ENCODE measurements around the gene ENTREP3. TPM values are rescaled to one million over a fixed set of nuclear protein-coding genes. Genes with fewer than 3 reads are reported as not detected.

Gene ENTREP3
- total and polyA plus RNA-seq, 4 donors = 8.4 to 28.7 (median 12.9) TPM

DNA sequence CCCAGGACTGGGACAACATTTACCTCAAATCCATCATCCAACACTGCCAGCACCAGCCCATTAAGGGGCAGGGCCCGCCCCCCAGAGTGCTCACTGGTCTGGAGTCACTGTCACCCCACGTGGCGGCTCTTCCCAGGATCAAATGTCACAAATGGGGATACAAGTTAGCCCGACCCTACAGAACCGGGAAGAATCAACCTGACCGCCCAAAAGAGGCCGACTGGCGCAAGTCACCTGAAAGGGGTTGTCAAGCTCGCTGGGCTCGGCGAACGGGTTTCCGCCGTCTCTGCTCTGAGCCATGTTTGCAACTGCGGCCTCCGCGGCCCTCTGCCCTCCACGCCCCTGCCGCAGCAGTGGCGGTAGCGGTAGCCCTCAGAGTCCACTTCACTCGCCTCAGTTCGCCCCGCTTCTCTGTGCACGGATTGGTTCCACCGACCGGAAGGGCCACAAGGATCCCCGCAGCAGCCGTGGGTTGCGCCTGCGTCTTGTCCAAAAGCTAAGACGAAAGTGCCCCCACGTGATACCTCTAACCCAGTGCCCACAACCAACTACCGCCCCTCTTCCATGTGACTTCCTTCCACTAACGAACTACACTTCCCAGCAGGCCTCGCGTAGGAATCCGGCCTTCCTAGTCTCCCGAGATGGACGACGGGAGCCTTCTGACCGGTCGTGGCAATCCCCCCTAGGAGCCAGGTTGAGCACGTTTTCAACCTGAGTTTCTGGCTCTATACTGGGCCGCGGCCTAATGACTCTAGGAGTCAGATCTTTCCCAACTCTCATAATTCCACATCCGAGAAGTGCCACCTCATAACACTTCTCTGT is 6.8 kb upstream of the ENTREP3 start, which contains the start of gene SCAMP3:
Gene SCAMP3, minus strand, starts transcription at position 509 of the 822 bp plus-strand sequence. Its CDS starts 209 bp downstream, at position 300.
- Histone ChIP-seq H3K27ac (ENCODE audit: low read depth in 1 of 2, low read length in 1 of 2) (peak within 1 kb of the TSS; percentile 71 to 92), H3K9me3 (ENCODE audit: control insufficient read depth in 4 of 4, insufficient read depth in 3 of 4, low read length in 3 of 4) (no peaks in the 10 kb centered on the region), H3K4me1 (ENCODE audit: control insufficient read depth in 5 of 5, insufficient read depth in 5 of 5, low read length in 5 of 5) (peaks cover 6 to 17% (median 7%) of the 10 kb centered on the region in 5 donors), H3K9ac (ENCODE audit: insufficient read depth in 1 of 2, low read length in 2 of 2) (peak within 1 kb of the TSS; percentile 74 to 80), H3K27me3 (ENCODE audit: control insufficient read depth in 3 of 3, insufficient read depth in 3 of 3, low read length in 2 of 3) (no peaks in the 10 kb centered on the region), H3K36me3 (ENCODE audit: control insufficient read depth in 4 of 4, insufficient read depth in 4 of 4, low read length in 4 of 4) (peaks cover 16 to 41% (median 29%) of the 10 kb centered on the region in 4 donors), H3K4me3 (peak within 1 kb of the TSS; percentile 91)
- 0 to 1% methylated on average over 46 to 47 of the region's 47 CpGs for WGBS, 2 donors
- peak; percentile 94 for ATAC-seq (ENCODE audit: insufficient read depth, low FRiP score)
- TF ChIP-seq, protein P1, sequence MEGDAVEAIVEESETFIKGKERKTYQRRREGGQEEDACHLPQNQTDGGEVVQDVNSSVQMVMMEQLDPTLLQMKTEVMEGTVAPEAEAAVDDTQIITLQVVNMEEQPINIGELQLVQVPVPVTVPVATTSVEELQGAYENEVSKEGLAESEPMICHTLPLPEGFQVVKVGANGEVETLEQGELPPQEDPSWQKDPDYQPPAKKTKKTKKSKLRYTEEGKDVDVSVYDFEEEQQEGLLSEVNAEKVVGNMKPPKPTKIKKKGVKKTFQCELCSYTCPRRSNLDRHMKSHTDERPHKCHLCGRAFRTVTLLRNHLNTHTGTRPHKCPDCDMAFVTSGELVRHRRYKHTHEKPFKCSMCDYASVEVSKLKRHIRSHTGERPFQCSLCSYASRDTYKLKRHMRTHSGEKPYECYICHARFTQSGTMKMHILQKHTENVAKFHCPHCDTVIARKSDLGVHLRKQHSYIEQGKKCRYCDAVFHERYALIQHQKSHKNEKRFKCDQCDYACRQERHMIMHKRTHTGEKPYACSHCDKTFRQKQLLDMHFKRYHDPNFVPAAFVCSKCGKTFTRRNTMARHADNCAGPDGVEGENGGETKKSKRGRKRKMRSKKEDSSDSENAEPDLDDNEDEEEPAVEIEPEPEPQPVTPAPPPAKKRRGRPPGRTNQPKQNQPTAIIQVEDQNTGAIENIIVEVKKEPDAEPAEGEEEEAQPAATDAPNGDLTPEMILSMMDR (IDR thresholded peaks at IDR 0.05; ENCODE audit: control extremely low read depth, extremely low read depth) = no peak
- DNase-seq = peak; percentile 96 to 99 (median 99)

DNA sequence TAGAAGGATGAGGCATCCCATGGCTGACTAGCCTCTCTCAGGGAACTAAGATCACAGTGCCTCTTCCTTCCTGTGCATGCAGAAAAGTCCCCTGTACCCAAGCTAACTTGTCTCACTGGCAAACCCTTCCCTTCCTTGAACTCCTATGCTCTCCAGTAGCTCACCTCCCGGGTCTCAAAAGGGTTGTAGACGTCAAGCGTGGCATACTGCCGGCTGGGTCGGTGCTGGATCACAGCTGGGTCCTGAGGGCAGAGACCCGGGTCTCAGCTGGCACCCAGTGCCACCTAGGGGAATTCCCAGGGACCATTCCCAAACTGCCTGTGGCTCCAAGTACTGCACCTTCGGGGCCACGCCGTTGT is 6.2 kb upstream of the ENTREP3 start:
- Histone ChIP-seq H3K27ac (ENCODE audit: low read depth in 1 of 2, low read length in 1 of 2) (peak overlapping the region; percentile 71 to 92), H3K27me3 (ENCODE audit: control insufficient read depth in 3 of 3, insufficient read depth in 3 of 3, low read length in 2 of 3) (no peaks in the 10 kb centered on the region), H3K36me3 (ENCODE audit: control insufficient read depth in 4 of 4, insufficient read depth in 4 of 4, low read length in 4 of 4) (peaks cover 11 to 40% (median 29%) of the 10 kb centered on the region in 4 donors), H3K4me1 (ENCODE audit: control insufficient read depth in 5 of 5, insufficient read depth in 5 of 5, low read length in 5 of 5) (peaks cover 6 to 17% (median 7%) of the 10 kb centered on the region in 5 donors), H3K9ac (ENCODE audit: insufficient read depth in 1 of 2, low read length in 2 of 2) (peak overlapping the region; percentile 74 to 80), H3K9me3 (ENCODE audit: control insufficient read depth in 4 of 4, insufficient read depth in 3 of 4, low read length in 3 of 4) (no peaks in the 10 kb centered on the region), H3K4me3 (peak overlapping the region; percentile 91)
- ATAC-seq (ENCODE audit: insufficient read depth, low FRiP score) = no peak
- TF ChIP-seq, protein P1 (IDR thresholded peaks at IDR 0.05; ENCODE audit: control extremely low read depth, extremely low read depth) = no peak
- no peak for DNase-seq
- WGBS, 2 donors = 0 to 1% methylated on average over 9 of the region's 9 CpGs

GRCh38 chr1:155260276-155260675 is 5.0 kb upstream of the ENTREP3 start:
- Histone ChIP-seq H3K4me3 (no peak overlapping the region), H3K4me1 (ENCODE audit: control insufficient read depth in 5 of 5, insufficient read depth in 5 of 5, low read length in 5 of 5) (peaks cover 6 to 25% (median 7%) of the 10 kb centered on the region in 5 donors), H3K27ac (ENCODE audit: low read depth in 1 of 2, low read length in 1 of 2) (no peak overlapping the region), H3K36me3 (ENCODE audit: control insufficient read depth in 4 of 4, insufficient read depth in 4 of 4, low read length in 4 of 4) (peaks cover 7 to 31% (median 25%) of the 10 kb centered on the region in 4 donors), H3K9ac (ENCODE audit: insufficient read depth in 1 of 2, low read length in 2 of 2) (no peak overlapping the region), H3K27me3 (ENCODE audit: control insufficient read depth in 3 of 3, insufficient read depth in 3 of 3, low read length in 2 of 3) (no peaks in the 10 kb centered on the region), H3K9me3 (ENCODE audit: control insufficient read depth in 4 of 4, insufficient read depth in 3 of 4, low read length in 3 of 4) (no peaks in the 10 kb centered on the region)
- WGBS, 2 donors = 93 to 95% methylated on average over 5 of the region's 5 CpGs
- no peak for ATAC-seq (ENCODE audit: insufficient read depth, low FRiP score)
- TF ChIP-seq, protein P1 (IDR thresholded peaks at IDR 0.05; ENCODE audit: control extremely low read depth, extremely low read depth) = no peak
- no peak for DNase-seq

All from lung (tissue), 12 donors.